HPDE6-E6E7 (cell line): ENCODE data around the gene RNF26.

Experiments
- DNase-seq: peaks from one replicate; pipeline ENCODE4 v3.0.0; 2011; ENCODE audit warnings: missing footprints; ENCODE audit errors: extremely low spot score

Gene RNF26

GRCh38 chr11:119334174-119334930 lies at the start of gene RNF26:
RNF26 (plus strand) TSS chr11:119334527; CDS start chr11:119335123, 596 bp downstream.
- peak; percentile 98 for DNase-seq

- DNase-seq, result no peak
These were observed 48.9 kb upstream of the RNF26 start for GRCh38 chr11:119285431-119285830.

GRCh38 chr11:119288219-119288618 lies 46.1 kb upstream of the RNF26 start:
- DNase-seq, result no peak

GRCh38 chr11:119290894-119291497 lies 43.3 kb upstream of the RNF26 start:
- no peak for DNase-seq

GRCh38 chr11:119293461-119293860 lies 40.9 kb upstream of the RNF26 start:
- no peak for DNase-seq

GRCh38 chr11:119295178-119295577 lies 39.1 kb upstream of the RNF26 start:
- no peak for DNase-seq

- no peak for DNase-seq
These were observed 36.4 kb upstream of the RNF26 start for GRCh38 chr11:119297938-119298337.

- DNase-seq, result no peak
These were observed 35.6 kb upstream of the RNF26 start for GRCh38 chr11:119298726-119299125.

- no peak for DNase-seq
These were observed 34.9 kb upstream of the RNF26 start for GRCh38 chr11:119299416-119299815.

GRCh38 chr11:119300198-119300964 lies 33.9 kb upstream of the RNF26 start:
- DNase-seq, result no peak

- no peak for DNase-seq
These were observed 31.1 kb upstream of the RNF26 start for GRCh38 chr11:119303227-119303718.

GRCh38 chr11:119305556-119306372 lies 28.6 kb upstream of the RNF26 start:
- no peak for DNase-seq

- DNase-seq, result no peak
These were observed 27.9 kb upstream of the RNF26 start for GRCh38 chr11:119306373-119306890.

GRCh38 chr11:119307219-119307618 lies 27.1 kb upstream of the RNF26 start:
- DNase-seq, result no peak

- DNase-seq, result no peak
These were observed 26.4 kb upstream of the RNF26 start for GRCh38 chr11:119307974-119308373.

- no peak for DNase-seq
These were observed 24.9 kb upstream of the RNF26 start for GRCh38 chr11:119309411-119309810.

GRCh38 chr11:119309953-119310681 lies 24.2 kb upstream of the RNF26 start:
- DNase-seq, result no peak

GRCh38 chr11:119310682-119311052 lies 23.7 kb upstream of the RNF26 start:
- no peak for DNase-seq

- no peak for DNase-seq
These were observed 19.6 kb upstream of the RNF26 start for GRCh38 chr11:119314726-119315125.

GRCh38 chr11:119315131-119316015 lies 19.0 kb upstream of the RNF26 start:
- no peak for DNase-seq
